ENCODE results near the gene PIP5K1B. TPM values are rescaled to one million over a fixed set of nuclear protein-coding genes. Genes with fewer than 3 reads are reported as not detected.
A peak's percentile ranks its signal among the peaks of the same experiment; 100 is the strongest.

Gene PIP5K1B
- total RNA-seq, 1 experiment from 2014 or later, result not detected

DNA sequence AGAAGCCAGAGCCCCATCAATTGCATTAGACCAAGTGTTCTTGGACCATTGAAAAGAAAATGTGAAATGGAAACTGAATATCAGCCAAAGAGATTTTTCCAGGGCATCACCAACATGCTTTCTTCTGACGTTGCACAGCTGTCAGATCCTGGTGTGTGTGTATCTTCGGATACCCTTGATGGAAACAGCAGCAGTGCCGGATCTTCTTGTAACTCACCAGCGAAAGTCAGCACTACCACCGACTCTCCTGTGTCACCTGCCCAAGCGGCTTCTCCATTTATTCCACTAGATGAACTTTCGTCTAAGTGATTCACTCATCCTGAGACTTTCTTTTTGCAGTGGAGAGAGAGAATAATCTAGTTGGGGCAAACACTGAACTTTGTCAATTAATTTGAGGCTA, 75.7 kb downstream of the PIP5K1B start:
- peaks cover 5% of the 10 kb centered on the region; the same call in 1 of the 2 replicates for H4K20me1 ChIP-seq (ENCODE audit: low read length)
- no peak overlapping the region for H3K27ac ChIP-seq (ENCODE audit: low read length)
- H3K9me2 ChIP-seq (replicated peaks; ENCODE audit: low read length), result no peaks in the 10 kb centered on the region
- H3K27me3 ChIP-seq (ENCODE audit: low read length), result no peaks in the 10 kb centered on the region
- peak overlapping the region; percentile 94 for H3K4me2 ChIP-seq (ENCODE audit: low read length)
- H3K9me3 ChIP-seq (ENCODE audit: low read length), result no peaks in the 10 kb centered on the region
- H2AFZ ChIP-seq (ENCODE audit: low read length), result peak overlapping the region; percentile 100
- no peaks in the 10 kb centered on the region for H3K36me3 ChIP-seq (ENCODE audit: low read depth, low read length)
- ChIA-PET CTCF (no interaction called here), POLR2A (ENCODE audit: unreplicated experiment) (no interaction called here)
- H3K4me3 ChIP-seq (ENCODE audit: low read length), result peak overlapping the region; percentile 93
- H3K4me1 ChIP-seq (ENCODE audit: insufficient read depth, low read length), result peaks cover 18% of the 10 kb centered on the region; the same call in 1 of the 2 replicates
- peak; percentile 10; the same call in 1 of the 2 replicates for ATAC-seq
- H3K79me2 ChIP-seq (ENCODE audit: low read length), result peaks cover 12% of the 10 kb centered on the region
- TF ChIP-seq, protein P1, sequence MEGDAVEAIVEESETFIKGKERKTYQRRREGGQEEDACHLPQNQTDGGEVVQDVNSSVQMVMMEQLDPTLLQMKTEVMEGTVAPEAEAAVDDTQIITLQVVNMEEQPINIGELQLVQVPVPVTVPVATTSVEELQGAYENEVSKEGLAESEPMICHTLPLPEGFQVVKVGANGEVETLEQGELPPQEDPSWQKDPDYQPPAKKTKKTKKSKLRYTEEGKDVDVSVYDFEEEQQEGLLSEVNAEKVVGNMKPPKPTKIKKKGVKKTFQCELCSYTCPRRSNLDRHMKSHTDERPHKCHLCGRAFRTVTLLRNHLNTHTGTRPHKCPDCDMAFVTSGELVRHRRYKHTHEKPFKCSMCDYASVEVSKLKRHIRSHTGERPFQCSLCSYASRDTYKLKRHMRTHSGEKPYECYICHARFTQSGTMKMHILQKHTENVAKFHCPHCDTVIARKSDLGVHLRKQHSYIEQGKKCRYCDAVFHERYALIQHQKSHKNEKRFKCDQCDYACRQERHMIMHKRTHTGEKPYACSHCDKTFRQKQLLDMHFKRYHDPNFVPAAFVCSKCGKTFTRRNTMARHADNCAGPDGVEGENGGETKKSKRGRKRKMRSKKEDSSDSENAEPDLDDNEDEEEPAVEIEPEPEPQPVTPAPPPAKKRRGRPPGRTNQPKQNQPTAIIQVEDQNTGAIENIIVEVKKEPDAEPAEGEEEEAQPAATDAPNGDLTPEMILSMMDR (conservative IDR thresholded peaks at IDR 0.05; ENCODE audit: low read depth, low read length), result no peak
- TF ChIP-seq EZH2 (IDR thresholded peaks at IDR 0.05; ENCODE audit: low read length, unreplicated experiment) (no peak), EZH2phosphoT487 (IDR thresholded peaks at IDR 0.05; ENCODE audit: borderline replicate concordance, low read length) (no peak)
- intact Hi-C loops (cut with micrococcal nuclease), result loop anchor here (1.0 kb wide), 1 partner anchor 196 kb away; no protein-coding TSS in a partner anchor
- H3K9ac ChIP-seq (ENCODE audit: low read length), result peak overlapping the region; percentile 82
- TSS peak; percentile 64 for BruUV-seq (replicated peaks)
- peak; percentile 6 for DNase-seq
- no peaks in the 10 kb centered on the region for H3F3A ChIP-seq (ENCODE audit: low read length, unreplicated experiment)

DNA sequence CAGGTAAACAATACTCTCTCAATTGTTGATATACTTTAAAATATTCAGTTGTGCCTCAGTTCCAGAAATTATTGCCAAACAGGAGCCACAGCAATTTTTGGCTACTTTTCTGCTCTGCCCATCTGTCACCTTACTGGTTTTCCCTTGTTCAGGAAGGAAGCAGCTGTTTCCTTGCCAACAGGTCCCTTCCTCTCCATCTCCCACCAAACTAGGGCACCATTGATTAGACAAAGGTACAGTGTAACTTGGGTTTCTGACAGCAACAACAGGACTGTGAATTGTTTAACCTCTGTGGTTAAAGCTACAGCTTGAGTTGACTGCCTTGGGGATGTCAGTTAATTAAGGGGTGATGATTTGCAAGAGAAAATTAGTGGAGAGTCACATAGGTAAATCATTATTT, 76.9 kb downstream of the PIP5K1B start:
- H3K36me3 ChIP-seq (ENCODE audit: low read depth, low read length), result no peaks in the 10 kb centered on the region
- peaks cover 5% of the 10 kb centered on the region; the same call in 1 of the 2 replicates for H4K20me1 ChIP-seq (ENCODE audit: low read length)
- no peaks in the 10 kb centered on the region for H3K9me2 ChIP-seq (replicated peaks; ENCODE audit: low read length)
- H3K27ac ChIP-seq (ENCODE audit: low read length), result no peak overlapping the region
- H2AFZ ChIP-seq (ENCODE audit: low read length), result no peak overlapping the region
- DNase-seq (no peak), ATAC-seq (no peak)
- peak overlapping the region; percentile 44 for H3K4me2 ChIP-seq (ENCODE audit: low read length)
- CTCF ChIA-PET, result no interaction called here
- POLR2A ChIA-PET (ENCODE audit: unreplicated experiment), result no interaction called here
- no peak overlapping the region for H3K9ac ChIP-seq (ENCODE audit: low read length)
- no peaks in the 10 kb centered on the region for H3K9me3 ChIP-seq (ENCODE audit: low read length)
- no peaks in the 10 kb centered on the region for H3F3A ChIP-seq (ENCODE audit: low read length, unreplicated experiment)
- peaks cover 18% of the 10 kb centered on the region; the same call in 1 of the 2 replicates for H3K4me1 ChIP-seq (ENCODE audit: insufficient read depth, low read length)
- H3K79me2 ChIP-seq (ENCODE audit: low read length), result peaks cover 12% of the 10 kb centered on the region
- no TSS peak for BruUV-seq (replicated peaks)
- H3K27me3 ChIP-seq (ENCODE audit: low read length), result no peaks in the 10 kb centered on the region
- no peak overlapping the region for H3K4me3 ChIP-seq (ENCODE audit: low read length)
- TF ChIP-seq EZH2phosphoT487 (IDR thresholded peaks at IDR 0.05; ENCODE audit: borderline replicate concordance, low read length), result no peak
- TF ChIP-seq, protein P1 (conservative IDR thresholded peaks at IDR 0.05; ENCODE audit: low read depth, low read length), result no peak
- no peak for TF ChIP-seq EZH2 (IDR thresholded peaks at IDR 0.05; ENCODE audit: low read length, unreplicated experiment)
- intact Hi-C loops (cut with micrococcal nuclease), result no loop called here

DNA sequence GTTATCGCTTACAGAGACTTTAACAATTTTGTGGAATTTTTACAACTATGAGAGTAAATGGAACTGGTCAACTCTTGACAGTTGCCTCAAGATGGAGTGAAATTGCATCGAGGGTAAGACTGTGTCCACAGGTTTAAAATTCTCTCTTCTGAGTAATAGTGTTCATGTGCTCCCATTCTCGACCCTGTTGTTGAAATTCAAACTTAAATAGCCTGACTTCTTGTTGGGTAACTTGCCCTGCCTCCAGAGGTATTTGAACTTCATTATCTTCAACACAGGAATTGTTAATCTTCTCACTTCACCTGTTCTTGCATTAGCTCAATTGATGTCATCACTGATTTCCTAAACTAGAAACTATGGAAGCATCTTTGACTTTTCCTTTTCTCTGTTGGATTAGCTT, 77.5 kb downstream of the PIP5K1B start:
- ChIA-PET CTCF (no interaction called here), POLR2A (ENCODE audit: unreplicated experiment) (no interaction called here)
- no peaks in the 10 kb centered on the region for H3K36me3 ChIP-seq (ENCODE audit: low read depth, low read length)
- H3K79me2 ChIP-seq (ENCODE audit: low read length), result peaks cover 12% of the 10 kb centered on the region
- H3F3A ChIP-seq (ENCODE audit: low read length, unreplicated experiment), result no peaks in the 10 kb centered on the region
- DNase-seq, result no peak
- no peak overlapping the region for H2AFZ ChIP-seq (ENCODE audit: low read length)
- H3K4me1 ChIP-seq (ENCODE audit: insufficient read depth, low read length), result peaks cover 18% of the 10 kb centered on the region; the same call in 1 of the 2 replicates
- no peak overlapping the region for H3K4me3 ChIP-seq (ENCODE audit: low read length)
- no peaks in the 10 kb centered on the region for H3K27me3 ChIP-seq (ENCODE audit: low read length)
- no peaks in the 10 kb centered on the region for H3K9me3 ChIP-seq (ENCODE audit: low read length)
- H3K9ac ChIP-seq (ENCODE audit: low read length), result no peak overlapping the region
- TF ChIP-seq, protein P1 (conservative IDR thresholded peaks at IDR 0.05; ENCODE audit: low read depth, low read length), result no peak
- TF ChIP-seq EZH2phosphoT487 (IDR thresholded peaks at IDR 0.05; ENCODE audit: borderline replicate concordance, low read length) (no peak), EZH2 (IDR thresholded peaks at IDR 0.05; ENCODE audit: low read length, unreplicated experiment) (no peak)
- ATAC-seq, result no peak
- intact Hi-C loops (cut with micrococcal nuclease), result no loop called here
- H3K9me2 ChIP-seq (replicated peaks; ENCODE audit: low read length), result no peaks in the 10 kb centered on the region
- H3K27ac ChIP-seq (ENCODE audit: low read length), result no peak overlapping the region
- no TSS peak for BruUV-seq (replicated peaks)
- H4K20me1 ChIP-seq (ENCODE audit: low read length), result peaks cover 5% of the 10 kb centered on the region; the same call in 1 of the 2 replicates
- peak overlapping the region; percentile 44 for H3K4me2 ChIP-seq (ENCODE audit: low read length)

All from PC-3 (cell line).